Neutrophil (primary cell): Measurements from ENCODE around the gene CCR9.

Experiments used
- H3K27ac ChIP-seq: fragments of 200-600 bp; sonication (generic); 2 replicates; pipeline ENCODE4 v1.5.1; 2016; ENCODE audit warnings: mild to moderate bottlenecking, moderate library complexity
- H3K27me3 ChIP-seq: fragments of 200-600 bp; sonication (generic); 2 replicates; pipeline ENCODE4 v1.6.0; 2016; ENCODE audit warnings: mild to moderate bottlenecking
- H3K36me3 ChIP-seq: fragments of 200-600 bp; sonication (generic); 2 replicates; pipeline ENCODE4 v1.5.1; 2017
- H3K4me1 ChIP-seq, 2 experiments: fragments of 200-600 bp in 1 of 2; sonication (generic) in 1 of 2; 1 replicate in 1 of 2; 2 replicates in 1 of 2; pipeline versions ENCODE4 v1.5.1 to v1.6.1; 2013 to 2016; ENCODE audit warnings: low read depth in 1 of 2, low read length in 1 of 2, mild to moderate bottlenecking in 1 of 2, moderate library complexity in 1 of 2; ENCODE audit not compliant: control insufficient read depth in 1 of 2, insufficient read depth in 1 of 2
- H3K4me3 ChIP-seq, 2 experiments: fragments of 200-600 bp in 1 of 2; sonication (generic) in 1 of 2; 1 replicate in 1 of 2; 2 replicates in 1 of 2; pipeline ENCODE4 v1.5.1; 2013 to 2016; ENCODE audit warnings: low read depth in 1 of 2, low read length in 1 of 2, mild to moderate bottlenecking in 1 of 2, moderate library complexity in 1 of 2
- H3K9me3 ChIP-seq: fragments of 200-600 bp; sonication (generic); 2 replicates; pipeline ENCODE4 v1.5.1; 2016
- TF ChIP-seq, protein P1 (sequence below): fragments of 200-600 bp; sonication (generic); IDR thresholded peaks from 2 replicates; pipeline ENCODE4 v1.5.1; 2016; ENCODE audit warnings: antibody characterized with exemption

Gene CCR9

DNA sequence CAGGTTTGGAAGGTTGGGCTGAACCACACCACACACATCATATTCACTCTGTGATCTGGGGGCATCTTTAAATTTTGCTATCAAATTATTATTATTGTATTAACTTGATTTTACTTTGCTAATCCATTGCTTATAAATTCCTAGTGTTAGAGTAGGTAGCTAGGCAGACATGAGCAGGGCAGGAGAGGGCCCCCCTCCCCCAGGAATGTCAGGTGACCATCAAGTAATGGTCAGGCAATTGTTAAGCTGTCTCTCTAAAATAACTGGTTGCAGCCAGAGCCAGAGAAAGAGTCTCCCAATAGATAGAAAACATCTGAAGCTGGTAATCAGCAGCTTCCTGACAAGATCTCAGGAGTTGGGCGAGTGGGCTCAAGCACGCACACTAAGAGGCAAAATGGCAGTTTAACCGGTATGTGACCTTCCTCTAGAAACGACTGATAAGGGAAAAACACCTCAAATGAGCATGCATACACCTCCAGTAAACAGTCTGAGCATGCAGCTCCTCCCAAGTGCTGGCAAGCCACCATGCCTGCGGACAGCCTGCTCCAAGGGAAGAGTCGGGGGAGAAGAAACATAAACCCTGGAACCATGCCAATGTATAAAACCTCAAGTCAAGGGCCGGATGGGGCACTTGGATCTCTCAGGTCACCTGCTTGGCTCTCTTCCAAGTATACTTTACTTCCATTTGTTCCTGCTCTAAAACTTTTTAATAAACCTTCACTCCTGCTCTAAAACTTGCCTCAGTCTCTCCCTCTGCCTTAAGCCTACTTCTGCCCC lies 53.8 kb downstream of the CCR9 start:
- TF ChIP-seq, protein P1, sequence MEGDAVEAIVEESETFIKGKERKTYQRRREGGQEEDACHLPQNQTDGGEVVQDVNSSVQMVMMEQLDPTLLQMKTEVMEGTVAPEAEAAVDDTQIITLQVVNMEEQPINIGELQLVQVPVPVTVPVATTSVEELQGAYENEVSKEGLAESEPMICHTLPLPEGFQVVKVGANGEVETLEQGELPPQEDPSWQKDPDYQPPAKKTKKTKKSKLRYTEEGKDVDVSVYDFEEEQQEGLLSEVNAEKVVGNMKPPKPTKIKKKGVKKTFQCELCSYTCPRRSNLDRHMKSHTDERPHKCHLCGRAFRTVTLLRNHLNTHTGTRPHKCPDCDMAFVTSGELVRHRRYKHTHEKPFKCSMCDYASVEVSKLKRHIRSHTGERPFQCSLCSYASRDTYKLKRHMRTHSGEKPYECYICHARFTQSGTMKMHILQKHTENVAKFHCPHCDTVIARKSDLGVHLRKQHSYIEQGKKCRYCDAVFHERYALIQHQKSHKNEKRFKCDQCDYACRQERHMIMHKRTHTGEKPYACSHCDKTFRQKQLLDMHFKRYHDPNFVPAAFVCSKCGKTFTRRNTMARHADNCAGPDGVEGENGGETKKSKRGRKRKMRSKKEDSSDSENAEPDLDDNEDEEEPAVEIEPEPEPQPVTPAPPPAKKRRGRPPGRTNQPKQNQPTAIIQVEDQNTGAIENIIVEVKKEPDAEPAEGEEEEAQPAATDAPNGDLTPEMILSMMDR: no peak
- Histone ChIP-seq H3K9me3 (no peaks in the 10 kb centered on the region), H3K27ac (no peak overlapping the region), H3K4me3 (no peak overlapping the region), H3K36me3 (no peaks in the 10 kb centered on the region), H3K27me3 (no peaks in the 10 kb centered on the region), H3K4me1 (no peaks in the 10 kb centered on the region)

DNA sequence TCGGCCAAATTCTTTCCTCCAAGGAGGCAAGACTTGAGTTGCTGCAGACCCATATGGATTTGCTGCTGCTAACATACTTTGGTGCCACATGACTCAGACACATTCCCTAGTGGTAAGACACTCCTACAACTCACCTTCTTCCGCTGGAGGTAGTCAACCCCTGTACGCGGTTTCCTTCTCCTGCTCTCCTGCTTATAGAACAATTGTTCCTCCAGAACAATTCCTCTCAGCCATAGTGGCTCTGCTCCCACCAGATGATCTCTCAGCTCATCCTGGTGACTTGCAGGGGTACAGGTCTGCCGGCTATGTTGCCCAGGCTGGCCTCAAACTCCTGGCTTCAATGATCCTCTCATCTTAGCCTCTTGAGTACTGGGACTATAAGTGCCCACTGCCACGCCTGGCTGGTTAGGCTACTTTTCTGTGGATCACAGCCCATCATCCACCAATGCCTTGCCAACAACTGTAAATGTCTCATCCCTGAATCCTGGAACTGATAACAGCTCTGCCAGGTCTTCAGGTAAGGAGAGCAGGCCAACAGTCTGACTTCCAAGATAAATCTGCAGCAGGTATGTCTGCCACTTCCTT lies 54.5 kb downstream of the CCR9 start:
- no peak overlapping the region for H3K27ac ChIP-seq
- no peaks in the 10 kb centered on the region for H3K27me3 ChIP-seq
- no peak overlapping the region for H3K4me3 ChIP-seq
- H3K9me3 ChIP-seq: no peaks in the 10 kb centered on the region
- H3K36me3 ChIP-seq: no peaks in the 10 kb centered on the region
- TF ChIP-seq, protein P1: no peak
- no peaks in the 10 kb centered on the region for H3K4me1 ChIP-seq

DNA sequence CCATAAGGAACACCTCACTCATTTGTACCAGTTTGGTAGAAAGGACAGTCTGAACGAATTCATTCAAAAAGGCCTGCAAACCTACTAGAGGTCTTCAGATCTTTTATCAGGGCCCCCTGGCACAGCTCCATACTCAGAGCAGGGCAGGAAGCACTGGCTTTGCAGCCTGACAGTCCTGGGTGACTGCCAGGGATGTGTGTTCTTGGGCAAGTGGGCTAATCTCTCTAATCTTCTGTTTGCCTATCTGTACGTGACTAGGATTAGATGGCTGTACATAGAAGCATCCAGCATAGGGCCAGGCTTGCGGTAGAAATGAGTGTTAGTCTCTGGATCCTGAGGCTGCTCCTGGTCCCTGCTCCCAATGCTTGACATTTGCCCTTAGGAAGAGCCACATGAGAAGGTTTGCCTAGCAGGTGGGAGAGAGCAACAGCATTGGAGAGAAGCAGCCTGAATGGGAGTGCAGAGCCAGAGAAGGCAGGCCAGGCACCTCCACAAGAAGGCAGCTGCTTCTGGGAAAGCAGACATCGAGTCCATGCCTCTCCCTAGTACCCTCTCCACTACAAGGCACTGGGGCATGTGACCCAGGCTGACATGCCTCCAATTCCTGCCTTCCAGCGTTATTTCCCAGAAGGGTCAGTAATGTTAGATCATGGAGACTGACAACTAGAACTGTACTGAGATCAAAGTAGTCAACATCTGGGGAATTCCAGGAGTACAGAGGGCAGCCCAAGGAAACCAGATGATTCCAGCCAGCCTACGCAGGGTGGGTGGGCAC lies 55.9 kb downstream of the CCR9 start:
- Histone ChIP-seq H3K4me1 (no peaks in the 10 kb centered on the region), H3K36me3 (no peaks in the 10 kb centered on the region), H3K4me3 (no peak overlapping the region)

GRCh38 chr3:45943207-45943846 lies 57.0 kb downstream of the CCR9 start, which contains the start of gene CXCR6:
TSS of gene CXCR6 (plus strand) at chr3:45943464. CDS start at chr3:45946482, 3,018 bp downstream.
- Histone ChIP-seq H3K36me3 (no peaks in the 10 kb centered on the region), H3K27me3 (peaks cover 6% of the 10 kb centered on the region), H3K9me3 (no peaks in the 10 kb centered on the region), H3K4me1 (no peaks in the 10 kb centered on the region), H3K27ac (no peak within 1 kb of the TSS), H3K4me3 (no peak within 1 kb of the TSS)
- TF ChIP-seq, protein P1: no peak

More for the DNA sequence above, 55.9 kb downstream of the CCR9 start:
- H3K27me3 ChIP-seq: no peaks in the 10 kb centered on the region
- no peaks in the 10 kb centered on the region for H3K9me3 ChIP-seq
- TF ChIP-seq, protein P1: no peak
- no peak overlapping the region for H3K27ac ChIP-seq

- H3K4me1 ChIP-seq: no peaks in the 10 kb centered on the region
- H3K9me3 ChIP-seq: no peaks in the 10 kb centered on the region
- H3K27ac ChIP-seq: no peak overlapping the region
- H3K36me3 ChIP-seq: peaks cover 8% of the 10 kb centered on the region
- H3K27me3 ChIP-seq: peaks cover 10% of the 10 kb centered on the region
- TF ChIP-seq, protein P1: no peak
- H3K4me3 ChIP-seq: no peak overlapping the region
Observed at GRCh38 chr3:45944830-45945620, 58.7 kb downstream of the CCR9 start.
